CD4-positive, alpha-beta T cell (primary cell): ENCODE measurements around the gene TLE6. TPM values are rescaled to one million over a fixed set of nuclear protein-coding genes. Genes with fewer than 3 reads are reported as not detected.

Experiments used
- ATAC-seq: fragments of 200-7000 bp; cut with Tn5 transposase; one replicate; pipeline ENCODE4 v1.10.0; 2022; ENCODE audit warnings: mild to moderate bottlenecking; ENCODE audit not compliant: poor library complexity
- CTCF ChIA-PET: fragments of 350-600 bp; sonication (Branson Sonifier 250); formaldehyde crosslinking; loops from one replicate; lab custom pipeline; 2021; ENCODE audit warnings: antibody characterized with exemption, inconsistent platforms; lab: Charles Lee
- POLR2A ChIA-PET: fragments of 350-600 bp; sonication (Branson Sonifier 250); formaldehyde crosslinking; loops from one replicate; lab custom pipeline; 2021; ENCODE audit warnings: antibody characterized with exemption, inconsistent platforms; lab: Charles Lee
- DNase-seq, 14 experiments: peaks; one replicate each; pipeline ENCODE4 v3.0.0-alpha.2; 2013 to 2020; ENCODE audit warnings: mixed read lengths in 2 of 14
- H3K27ac ChIP-seq, 2 donors: one replicate each; pipeline versions ENCODE4 v1.5.1 to v1.7.0; 2013; ENCODE audit warnings: low read length in 2 of 2, low read depth in 1 of 2, mild to moderate bottlenecking in 1 of 2
- H3K27me3 ChIP-seq, 2 experiments: 1 replicate in 1 of 2; 2 replicates in 1 of 2; pipeline versions ENCODE4 v1.6.1 to v1.7.0; 2013; ENCODE audit warnings: low read length in 2 of 2, control low read depth in 1 of 2, mild to moderate bottlenecking in 1 of 2, moderate library complexity in 1 of 2; ENCODE audit not compliant: insufficient read depth in 2 of 2, control insufficient read depth in 1 of 2
- H3K36me3 ChIP-seq: one replicate; pipeline ENCODE4 v1.6.1; 2013; ENCODE audit warnings: low read length, control low read depth; ENCODE audit not compliant: insufficient read depth
- H3K4me1 ChIP-seq: one replicate; pipeline ENCODE4 v1.6.1; 2013; ENCODE audit warnings: low read length, control low read depth; ENCODE audit not compliant: insufficient read depth
- H3K4me3 ChIP-seq: one replicate; pipeline ENCODE4 v1.5.1; 2013; ENCODE audit warnings: mild to moderate bottlenecking, low read length, moderate library complexity
- H3K9me3 ChIP-seq, 2 experiments: 1 replicate in 1 of 2; 2 replicates in 1 of 2; pipeline versions ENCODE4 v1.6.1 to v1.7.0; 2013; ENCODE audit warnings: low read length in 2 of 2, mild to moderate bottlenecking in 2 of 2, control low read depth in 1 of 2, moderate library complexity in 1 of 2; ENCODE audit not compliant: control insufficient read depth in 1 of 2, insufficient read depth in 1 of 2
- H3K27ac Mint-ChIP-seq: one replicate; pipeline ENCODE4 v1.8.0; 2020; ENCODE audit warnings: mixed read lengths
- H3K27me3 Mint-ChIP-seq: one replicate; pipeline ENCODE4 v1.8.0; 2021; ENCODE audit warnings: mixed read lengths
- H3K36me3 Mint-ChIP-seq: one replicate; pipeline ENCODE4 v1.8.0; 2021; ENCODE audit warnings: low read depth, mixed read lengths
- H3K4me1 Mint-ChIP-seq: one replicate; pipeline ENCODE4 v1.8.0; 2021; ENCODE audit warnings: low read depth, mixed read lengths
- H3K4me3 Mint-ChIP-seq: one replicate; pipeline ENCODE4 v1.8.0; 2020; ENCODE audit warnings: mild to moderate bottlenecking, mixed read lengths
- H3K9me3 Mint-ChIP-seq: one replicate; pipeline ENCODE4 v1.8.0; 2020; ENCODE audit warnings: mixed read lengths
- intact Hi-C, 2 experiments: fragments of 100-400 bp; cut with DNase I in 1 of 2; cut with micrococcal nuclease in 1 of 2; formaldehyde crosslinking; loops; one replicate each; pipeline versions ENCODE4 v1.15.1 to v1.9.0; 2023 to 2025; cut with DNase I, micrococcal nuclease
- total RNA-seq, 174 experiments: library from RNA in 2 of 174; stranded (reverse) in 2 of 174; gene quantifications; one replicate each; pipeline ENCODE4 v1.2.3 and lab custom pipeline; 2021 to 2026
- TF ChIP-seq, protein P1 (sequence below): fragments of 200-600 bp; IDR thresholded peaks from one replicate; pipeline ENCODE4 v1.8.0; 2022; ENCODE audit warnings: antibody characterized with exemption, mild to moderate bottlenecking

The TLE6 gene
- total RNA-seq, 2 experiments from 2014 or later: not detected

GRCh38 chr19:3038214-3038613 is 60.9 kb downstream of the TLE6 start:
- Mint-ChIP-seq H3K4me1 (peaks cover 48% of the 10 kb centered on the region), H3K4me3 (peak overlapping the region; percentile 75), H3K27me3 (no peaks in the 10 kb centered on the region), H3K27ac (peak overlapping the region; percentile 55), H3K36me3 (peaks cover 6% of the 10 kb centered on the region), H3K9me3 (no peaks in the 10 kb centered on the region)
- Histone ChIP-seq H3K27ac (no peak overlapping the region), H3K36me3 (no peaks in the 10 kb centered on the region), H3K4me3 (no peak overlapping the region), H3K9me3 (no peaks in the 10 kb centered on the region), H3K4me1 (peaks cover 38% of the 10 kb centered on the region), H3K27me3 (no peaks in the 10 kb centered on the region)
- POLR2A ChIA-PET: interaction anchor here (1.4 to 6.9 kb wide), 3 partner anchors 13 to 61 kb away, joined by 3 to 225 read pairs (median 140); partner anchors contain the start of genes TLE5 and TLE6
- TF ChIP-seq, protein P1, sequence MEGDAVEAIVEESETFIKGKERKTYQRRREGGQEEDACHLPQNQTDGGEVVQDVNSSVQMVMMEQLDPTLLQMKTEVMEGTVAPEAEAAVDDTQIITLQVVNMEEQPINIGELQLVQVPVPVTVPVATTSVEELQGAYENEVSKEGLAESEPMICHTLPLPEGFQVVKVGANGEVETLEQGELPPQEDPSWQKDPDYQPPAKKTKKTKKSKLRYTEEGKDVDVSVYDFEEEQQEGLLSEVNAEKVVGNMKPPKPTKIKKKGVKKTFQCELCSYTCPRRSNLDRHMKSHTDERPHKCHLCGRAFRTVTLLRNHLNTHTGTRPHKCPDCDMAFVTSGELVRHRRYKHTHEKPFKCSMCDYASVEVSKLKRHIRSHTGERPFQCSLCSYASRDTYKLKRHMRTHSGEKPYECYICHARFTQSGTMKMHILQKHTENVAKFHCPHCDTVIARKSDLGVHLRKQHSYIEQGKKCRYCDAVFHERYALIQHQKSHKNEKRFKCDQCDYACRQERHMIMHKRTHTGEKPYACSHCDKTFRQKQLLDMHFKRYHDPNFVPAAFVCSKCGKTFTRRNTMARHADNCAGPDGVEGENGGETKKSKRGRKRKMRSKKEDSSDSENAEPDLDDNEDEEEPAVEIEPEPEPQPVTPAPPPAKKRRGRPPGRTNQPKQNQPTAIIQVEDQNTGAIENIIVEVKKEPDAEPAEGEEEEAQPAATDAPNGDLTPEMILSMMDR: no peak
- no peak for DNase-seq
- CTCF ChIA-PET: no interaction called here
- intact Hi-C loops: loop anchor here in 1 of 2 experiments (10.0 kb wide), 1 partner anchor 63 kb away; the partner anchor contains the start of gene TLE6
- ATAC-seq: no peak

DNA sequence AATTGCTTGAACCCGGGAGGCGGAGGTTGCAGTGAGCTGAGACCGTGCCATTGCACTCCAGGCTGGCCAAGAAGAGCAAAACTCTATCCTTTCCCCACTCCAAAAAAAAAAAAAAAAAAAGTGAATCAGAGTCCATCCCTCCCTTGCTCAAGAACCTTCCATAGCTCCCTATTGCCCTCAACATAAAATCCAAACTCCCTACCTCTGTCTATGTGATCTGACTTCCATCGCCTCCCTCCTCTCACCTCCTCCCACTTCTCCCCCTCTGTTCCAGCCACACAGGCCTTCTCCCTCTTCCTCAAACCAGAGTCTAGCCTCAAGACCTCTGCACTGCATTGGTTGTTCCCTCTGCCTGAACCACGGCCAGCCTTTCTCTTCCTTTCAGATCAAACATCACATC is 61.8 kb downstream of the TLE6 start:
- H3K27me3 Mint-ChIP-seq: no peaks in the 10 kb centered on the region
- intact Hi-C loops: loop anchor here in 1 of 2 experiments (10.0 kb wide), 1 partner anchor 64 kb away; the partner anchor contains the start of gene TLE6
- POLR2A ChIA-PET: interaction anchor here (6.6 to 6.9 kb wide), 2 partner anchors 12 to 21 kb away, joined by 140 to 225 read pairs; partner anchors contain the start of gene TLE5
- peaks cover 0 to 1% of the 10 kb centered on the region in 2 experiments for H3K9me3 ChIP-seq
- DNase-seq: no peak
- peaks cover 6% of the 10 kb centered on the region for H3K36me3 Mint-ChIP-seq
- H3K9me3 Mint-ChIP-seq: no peaks in the 10 kb centered on the region
- H3K4me3 ChIP-seq: no peak overlapping the region
- peaks cover 45% of the 10 kb centered on the region for H3K4me1 Mint-ChIP-seq
- CTCF ChIA-PET: interaction anchor here (1.2 to 2.2 kb wide), 2 partner anchors 65 to 256 kb away, joined by 4 to 8 read pairs; partner anchors contain the start of gene SGTA
- peaks cover 38% of the 10 kb centered on the region for H3K4me1 ChIP-seq
- H3K36me3 ChIP-seq: no peaks in the 10 kb centered on the region
- TF ChIP-seq, protein P1: no peak
- no peak overlapping the region for H3K27ac ChIP-seq
- H3K4me3 Mint-ChIP-seq: peak overlapping the region; percentile 34
- no peak for ATAC-seq
- peak overlapping the region; percentile 66 for H3K27ac Mint-ChIP-seq
- no peaks in the 10 kb centered on the region for H3K27me3 ChIP-seq

- CTCF ChIA-PET: interaction anchor here (1.2 to 2.2 kb wide), 2 partner anchors 64 to 256 kb away, joined by 4 to 8 read pairs; partner anchors contain the start of gene SGTA
- intact Hi-C loops: loop anchor here in 1 of 2 experiments (10.0 kb wide), 1 partner anchor 65 kb away; the partner anchor contains the start of gene TLE6
Observed at GRCh38 chr19:3039641-3040077, 62.3 kb downstream of the TLE6 start.

More at GRCh38 chr19:3039641-3040077, 62.3 kb downstream of the TLE6 start:
- Histone ChIP-seq H3K27me3 (no peaks in the 10 kb centered on the region), H3K9me3 (peaks cover 0 to 4% of the 10 kb centered on the region in 2 experiments), H3K4me1 (peaks cover 34% of the 10 kb centered on the region), H3K4me3 (no peak overlapping the region), H3K27ac (no peak overlapping the region), H3K36me3 (no peaks in the 10 kb centered on the region)
- TF ChIP-seq, protein P1: no peak
- Mint-ChIP-seq H3K4me1 (peaks cover 45% of the 10 kb centered on the region), H3K27ac (peak overlapping the region; percentile 66), H3K36me3 (peaks cover 6% of the 10 kb centered on the region), H3K4me3 (peak overlapping the region; percentile 34), H3K27me3 (no peaks in the 10 kb centered on the region), H3K9me3 (no peaks in the 10 kb centered on the region)
- POLR2A ChIA-PET: interaction anchor here (6.6 to 6.9 kb wide), 2 partner anchors 11 to 20 kb away, joined by 140 to 225 read pairs; partner anchors contain the start of gene TLE5
- ATAC-seq (no peak), DNase-seq (no peak)
